Measurements from ENCODE around the gene AKAP3. TPM values are rescaled to one million over a fixed set of nuclear protein-coding genes. Genes with fewer than 3 reads are reported as not detected.
A peak's percentile ranks its signal among the peaks of the same experiment; 100 is the strongest.

The AKAP3 gene
- 0.63 TPM for total RNA-seq
- 1.3 TPM for polyA plus RNA-seq

DNA sequence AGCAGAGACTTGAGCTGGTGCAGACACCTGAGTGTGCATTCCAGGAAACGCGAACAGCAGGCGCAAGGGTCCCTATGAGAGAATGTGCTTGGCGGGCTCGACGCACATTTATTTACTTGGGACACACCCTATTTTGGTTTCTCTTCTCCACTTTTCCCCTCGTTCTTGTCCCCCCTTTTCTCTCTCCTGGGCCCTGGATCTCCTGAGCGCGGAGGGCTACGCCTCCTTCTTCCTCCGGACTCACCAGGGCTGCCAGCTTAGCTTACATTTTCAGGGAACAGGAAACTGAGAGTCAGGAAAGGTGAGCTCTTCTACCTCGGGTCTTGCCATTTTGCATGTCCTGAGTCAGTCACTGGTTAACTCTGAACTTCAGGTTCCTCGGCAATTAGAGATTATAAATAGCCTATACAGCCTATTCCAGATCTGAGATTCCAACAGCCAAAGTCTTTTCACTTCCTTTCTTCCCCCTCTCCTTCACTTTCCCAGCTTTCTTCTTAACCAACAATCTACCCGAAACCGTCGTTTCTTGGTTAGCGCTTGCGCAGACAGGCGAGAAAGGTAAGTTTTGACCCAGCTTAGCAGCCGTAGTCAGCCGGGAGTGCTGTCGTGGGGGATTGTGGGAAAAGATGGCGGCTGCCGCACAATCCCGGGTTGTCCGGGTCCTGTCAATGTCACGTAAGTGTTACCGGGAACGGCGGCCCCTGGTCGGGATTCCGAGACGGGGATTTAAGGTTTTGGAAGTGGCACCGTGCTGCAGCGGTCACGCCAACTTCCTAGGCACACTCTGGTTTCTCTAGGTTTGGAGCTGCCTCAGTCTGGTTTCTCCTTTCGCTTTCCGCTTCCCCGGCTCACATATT lies at the start of gene AKAP3, which contains the start of gene NDUFA9:
AKAP3 (minus strand) TSS at position 551 of the 857 bp plus-strand sequence. CDS start 10,855 bp downstream, outside the sequence.
NDUFA9 (plus strand) TSS at position 614 of the 857 bp plus-strand sequence; CDS start at position 627, 13 bp downstream.
- H3K36me3 ChIP-seq (ENCODE audit: insufficient read depth): no peaks in the 10 kb centered on the region
- H3K4me3 ChIP-seq (ENCODE audit: low read depth, low read length): peak within 1 kb of the TSS; percentile 55
- peak within 1 kb of the TSS; percentile 73 for H3K27ac ChIP-seq (ENCODE audit: low read depth)
- peak; percentile 88 for DNase-seq (ENCODE audit: extremely low spot score)
- WGBS: under 1% methylated on average over 39 of the region's 39 CpGs
- no peaks in the 10 kb centered on the region for H3K4me1 ChIP-seq (ENCODE audit: insufficient read depth)

DNA sequence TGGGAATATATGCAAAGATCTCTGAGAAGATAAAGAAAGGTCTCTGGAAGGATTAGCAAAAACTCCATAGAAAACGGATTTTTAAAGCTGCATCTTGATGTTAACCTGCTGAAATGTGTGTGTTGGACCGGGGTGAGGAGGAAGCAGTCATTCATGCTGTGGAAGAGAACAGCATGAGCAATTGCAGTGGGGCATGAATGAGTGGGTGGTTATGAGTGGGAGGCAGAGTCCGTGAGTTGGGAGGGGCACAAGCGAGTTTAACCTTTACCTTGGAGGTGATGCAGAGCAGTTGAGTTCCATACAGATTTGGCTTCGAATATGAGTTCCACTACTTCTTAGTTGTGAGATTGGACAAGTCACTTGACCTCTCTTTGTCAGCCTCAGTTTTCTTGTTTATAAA lies 41.9 kb upstream of the AKAP3 start:
- WGBS: 98% methylated on average over 5 of the region's 5 CpGs
- peaks cover 3% of the 10 kb centered on the region for H3K36me3 ChIP-seq (ENCODE audit: insufficient read depth)
- H3K27ac ChIP-seq (ENCODE audit: low read depth): no peak overlapping the region

DNA sequence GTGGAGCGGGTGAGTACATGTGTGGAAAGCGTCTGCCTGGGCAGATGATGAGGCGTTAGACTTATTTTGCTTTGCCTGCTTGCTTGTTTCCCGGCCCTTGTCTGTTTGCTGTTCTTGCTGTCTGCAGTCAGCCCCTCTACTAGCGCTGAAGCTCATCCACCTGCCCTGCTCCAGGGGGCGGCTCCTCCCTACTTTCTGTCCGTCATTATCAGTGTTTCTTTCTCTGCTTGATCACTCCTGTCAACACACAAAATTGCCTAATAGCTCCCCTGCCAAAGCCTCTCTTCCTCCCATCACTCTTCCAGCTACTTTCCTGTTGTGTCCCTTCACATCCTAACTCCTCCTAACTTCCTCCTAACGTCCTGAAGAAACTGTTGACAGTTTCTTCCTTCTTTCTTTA lies 36.5 kb upstream of the AKAP3 start:
- WGBS: 87% methylated on average over 8 of the region's 8 CpGs
- DNase-seq (ENCODE audit: extremely low spot score): no peak
- H3K36me3 ChIP-seq (ENCODE audit: insufficient read depth): peaks cover 9% of the 10 kb centered on the region

More for the DNA sequence above, 41.9 kb upstream of the AKAP3 start:
- no peak for DNase-seq (ENCODE audit: extremely low spot score)
- Histone ChIP-seq H3K4me1 (ENCODE audit: insufficient read depth) (no peaks in the 10 kb centered on the region), H3K4me3 (ENCODE audit: low read depth, low read length) (no peak overlapping the region)

DNA sequence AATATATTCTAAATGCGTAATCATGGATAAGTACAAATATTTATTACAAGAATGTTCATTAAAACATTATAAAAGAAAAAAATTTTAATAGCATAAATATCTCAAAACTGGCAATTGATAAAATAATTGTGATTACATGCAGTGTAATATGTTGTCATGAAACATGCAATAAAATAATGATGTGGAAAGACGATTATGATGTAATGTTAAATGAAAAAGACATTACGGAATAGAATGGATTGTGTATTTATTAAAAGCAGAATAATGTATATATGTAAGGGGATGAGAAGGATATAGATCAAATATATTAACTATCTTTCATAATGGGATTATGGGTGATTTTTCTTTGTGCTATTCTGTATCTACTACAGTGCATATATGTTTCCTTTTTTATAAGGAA lies 32.9 kb upstream of the AKAP3 start:
- 84% methylated on average over 3 of the region's 3 CpGs for WGBS
- DNase-seq (ENCODE audit: extremely low spot score): no peak
- Histone ChIP-seq H3K36me3 (ENCODE audit: insufficient read depth) (peaks cover 6% of the 10 kb centered on the region), H3K4me1 (ENCODE audit: insufficient read depth) (no peaks in the 10 kb centered on the region), H3K27ac (ENCODE audit: low read depth) (no peak overlapping the region), H3K4me3 (ENCODE audit: low read depth, low read length) (no peak overlapping the region)

More for the DNA sequence above, 36.5 kb upstream of the AKAP3 start:
- no peaks in the 10 kb centered on the region for H3K4me1 ChIP-seq (ENCODE audit: insufficient read depth)
- H3K27ac ChIP-seq (ENCODE audit: low read depth): no peak overlapping the region
- H3K4me3 ChIP-seq (ENCODE audit: low read depth, low read length): no peak overlapping the region

DNA sequence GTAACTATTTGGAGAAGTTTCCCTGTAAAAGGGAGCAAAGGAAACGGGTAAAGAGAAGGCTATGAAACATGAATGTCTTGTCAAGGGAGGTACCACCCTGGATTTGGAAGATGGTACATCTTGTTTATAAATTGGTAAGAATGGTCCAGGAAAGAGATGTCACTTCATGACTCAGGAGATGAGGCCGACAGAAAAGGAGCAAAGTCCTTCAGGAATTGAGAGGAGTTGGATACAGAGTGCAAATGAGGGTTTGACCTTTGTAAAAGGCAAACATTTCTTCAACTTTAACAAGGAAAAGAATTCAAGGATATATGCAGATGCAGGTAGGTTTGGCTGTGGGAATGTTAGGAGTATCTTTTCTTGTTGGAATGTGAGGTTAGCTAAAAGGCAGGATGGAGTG lies 30.9 kb upstream of the AKAP3 start:
- Histone ChIP-seq H3K4me3 (ENCODE audit: low read depth, low read length) (no peak overlapping the region), H3K4me1 (ENCODE audit: insufficient read depth) (no peaks in the 10 kb centered on the region), H3K36me3 (ENCODE audit: insufficient read depth) (no peaks in the 10 kb centered on the region), H3K27ac (ENCODE audit: low read depth) (no peak overlapping the region)
- WGBS: 89% methylated on average over 2 of the region's 2 CpGs
- DNase-seq (ENCODE audit: extremely low spot score): no peak

DNA sequence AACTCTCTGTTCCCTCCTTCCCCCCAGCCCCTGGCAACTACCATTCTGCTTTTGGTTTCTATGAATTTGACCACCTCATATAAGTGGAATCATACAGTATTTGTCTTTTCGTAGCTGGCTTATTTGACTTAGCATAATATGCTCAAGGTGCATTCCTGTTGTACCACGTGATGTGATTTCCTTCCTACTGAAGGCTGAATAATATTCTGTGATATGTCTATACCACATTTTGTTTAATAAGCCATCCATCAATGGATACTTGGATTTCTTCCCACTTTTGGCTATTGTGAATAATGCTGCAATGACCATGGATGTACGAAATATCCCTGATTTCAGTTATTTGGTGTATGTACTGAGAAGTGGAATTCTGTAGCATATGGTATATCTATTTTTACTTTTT lies 16.4 kb upstream of the AKAP3 start:
- DNase-seq (ENCODE audit: extremely low spot score): no peak
- 95% methylated on average over 3 of the region's 3 CpGs for WGBS
- H3K4me1 ChIP-seq (ENCODE audit: insufficient read depth): no peaks in the 10 kb centered on the region
- peaks cover 14% of the 10 kb centered on the region for H3K36me3 ChIP-seq (ENCODE audit: insufficient read depth)
- H3K27ac ChIP-seq (ENCODE audit: low read depth): no peak overlapping the region
- H3K4me3 ChIP-seq (ENCODE audit: low read depth, low read length): no peak overlapping the region

DNA sequence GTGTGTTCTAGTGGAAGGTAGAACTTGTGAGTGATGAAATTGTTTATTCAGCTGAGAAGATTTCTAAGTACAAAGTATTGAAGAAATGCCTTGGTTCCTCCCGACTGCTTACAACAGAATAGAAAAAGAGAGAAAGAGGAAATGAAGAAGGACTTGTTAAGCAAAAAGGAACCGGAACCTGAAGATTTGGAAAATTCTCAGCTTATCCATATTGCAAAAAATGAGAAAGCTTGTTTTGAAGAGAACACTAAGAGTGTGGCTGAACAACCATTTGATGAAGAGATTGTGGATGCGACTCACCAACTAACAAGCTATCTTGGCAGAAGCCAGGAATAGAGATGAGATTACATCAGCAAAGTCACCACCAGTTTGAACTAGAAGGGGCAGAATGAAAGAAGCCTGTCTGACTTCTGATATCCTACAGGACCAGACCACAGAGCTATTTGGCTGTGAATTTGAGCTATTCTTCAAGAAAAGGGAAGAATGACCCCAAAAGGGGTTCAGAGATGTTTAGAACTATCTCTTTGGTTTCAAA lies 15.2 kb upstream of the AKAP3 start:
- Histone ChIP-seq H3K36me3 (ENCODE audit: insufficient read depth) (peaks cover 12% of the 10 kb centered on the region), H3K27ac (ENCODE audit: low read depth) (no peak overlapping the region), H3K4me3 (ENCODE audit: low read depth, low read length) (no peak overlapping the region), H3K4me1 (ENCODE audit: insufficient read depth) (no peaks in the 10 kb centered on the region)
- DNase-seq (ENCODE audit: extremely low spot score): no peak
- WGBS: 61% methylated on average over 3 of the region's 3 CpGs

DNA sequence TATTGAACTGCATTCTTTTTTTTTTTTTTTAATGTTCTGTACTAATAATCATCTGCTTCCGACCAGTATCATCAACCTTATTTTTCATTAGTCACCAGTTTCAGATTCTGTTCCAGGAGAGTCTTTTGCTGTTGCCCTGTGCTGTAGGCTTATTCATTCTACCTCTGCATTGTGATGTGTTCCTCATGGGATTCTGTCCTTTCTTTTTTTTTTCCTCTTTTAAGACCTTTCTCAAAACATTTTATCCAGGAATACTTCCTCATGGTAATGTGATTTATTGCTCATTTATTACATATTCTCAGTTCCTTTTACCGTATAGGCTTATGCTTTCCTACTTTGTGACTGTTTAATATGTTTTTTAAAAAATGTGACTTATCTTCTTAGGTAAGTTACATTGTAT lies 4.8 kb upstream of the AKAP3 start:
- Histone ChIP-seq H3K4me1 (ENCODE audit: insufficient read depth) (no peaks in the 10 kb centered on the region), H3K27ac (ENCODE audit: low read depth) (no peak overlapping the region), H3K36me3 (ENCODE audit: insufficient read depth) (no peaks in the 10 kb centered on the region), H3K4me3 (ENCODE audit: low read depth, low read length) (no peak overlapping the region)
- 75% methylated on average over 2 of the region's 2 CpGs for WGBS
- no peak for DNase-seq (ENCODE audit: extremely low spot score)

DNA sequence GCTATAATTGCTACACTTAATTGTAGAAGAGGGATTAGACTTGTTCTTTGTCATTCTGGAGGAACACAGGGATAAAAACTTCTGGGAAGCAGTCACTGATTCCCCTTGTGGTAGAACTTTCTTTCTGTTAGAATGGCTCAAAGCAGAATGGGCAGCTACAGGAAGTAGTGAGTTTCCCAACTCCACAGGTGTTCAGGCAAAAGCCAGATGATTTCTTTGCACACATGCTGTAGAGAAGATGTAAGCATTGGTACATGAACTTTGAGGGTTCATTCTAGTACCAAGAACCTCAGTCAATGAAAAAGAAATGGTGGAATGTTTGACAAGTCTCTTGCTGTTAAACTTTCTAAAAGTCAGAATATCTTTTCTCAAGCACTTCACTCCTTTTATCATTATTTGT lies 4.4 kb upstream of the AKAP3 start:
- DNase-seq (ENCODE audit: extremely low spot score): no peak
- no peaks in the 10 kb centered on the region for H3K4me1 ChIP-seq (ENCODE audit: insufficient read depth)
- no peak overlapping the region for H3K27ac ChIP-seq (ENCODE audit: low read depth)
- no peaks in the 10 kb centered on the region for H3K36me3 ChIP-seq (ENCODE audit: insufficient read depth)
- no peak overlapping the region for H3K4me3 ChIP-seq (ENCODE audit: low read depth, low read length)

DNA sequence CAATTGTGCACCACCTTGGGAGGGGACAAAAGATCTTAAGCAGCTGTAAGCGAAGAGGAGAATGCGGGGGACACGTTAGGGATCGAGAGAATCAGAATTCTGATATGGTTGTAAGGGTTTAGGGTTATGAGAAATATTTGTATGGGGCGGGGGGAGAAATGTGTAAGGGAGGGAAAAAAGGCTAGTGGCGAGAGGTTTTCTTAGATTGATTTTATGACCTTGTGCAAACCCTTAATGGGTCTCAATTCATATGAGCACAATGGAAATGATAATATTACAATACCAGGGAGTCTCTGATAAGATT lies 459 bp upstream of the AKAP3 start:
- Histone ChIP-seq H3K4me1 (ENCODE audit: insufficient read depth) (no peaks in the 10 kb centered on the region), H3K36me3 (ENCODE audit: insufficient read depth) (no peaks in the 10 kb centered on the region), H3K4me3 (ENCODE audit: low read depth, low read length) (peak overlapping the region; percentile 55), H3K27ac (ENCODE audit: low read depth) (peak overlapping the region; percentile 53)
- DNase-seq (ENCODE audit: extremely low spot score): no peak
- under 1% methylated on average over 6 of the region's 6 CpGs for WGBS

DNA sequence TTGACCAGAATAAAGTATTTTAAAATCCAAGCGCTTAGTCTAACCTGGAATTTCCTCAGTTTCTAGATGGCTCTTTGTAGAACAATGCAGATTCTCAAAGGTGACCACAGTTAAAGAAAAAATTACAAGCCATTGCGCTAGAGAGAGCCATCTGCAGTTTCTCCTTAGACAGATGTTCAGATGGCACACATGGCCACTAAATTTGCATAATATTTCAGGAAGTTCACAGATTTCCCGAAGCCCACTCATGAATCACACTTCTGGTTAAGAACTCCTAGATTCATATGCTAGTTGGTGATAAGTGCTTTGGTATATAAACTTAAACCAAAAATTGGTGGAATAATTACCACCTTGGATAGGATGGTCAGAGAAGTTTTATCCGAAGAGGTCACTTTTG lies 749 bp downstream of the AKAP3 start:
- no peak overlapping the region for H3K27ac ChIP-seq (ENCODE audit: low read depth)
- H3K4me1 ChIP-seq (ENCODE audit: insufficient read depth): no peaks in the 10 kb centered on the region
- 34% methylated on average over 4 of the region's 4 CpGs for WGBS
- peak overlapping the region; percentile 55 for H3K4me3 ChIP-seq (ENCODE audit: low read depth, low read length)
- H3K36me3 ChIP-seq (ENCODE audit: insufficient read depth): no peaks in the 10 kb centered on the region
- DNase-seq (ENCODE audit: extremely low spot score): no peak

DNA sequence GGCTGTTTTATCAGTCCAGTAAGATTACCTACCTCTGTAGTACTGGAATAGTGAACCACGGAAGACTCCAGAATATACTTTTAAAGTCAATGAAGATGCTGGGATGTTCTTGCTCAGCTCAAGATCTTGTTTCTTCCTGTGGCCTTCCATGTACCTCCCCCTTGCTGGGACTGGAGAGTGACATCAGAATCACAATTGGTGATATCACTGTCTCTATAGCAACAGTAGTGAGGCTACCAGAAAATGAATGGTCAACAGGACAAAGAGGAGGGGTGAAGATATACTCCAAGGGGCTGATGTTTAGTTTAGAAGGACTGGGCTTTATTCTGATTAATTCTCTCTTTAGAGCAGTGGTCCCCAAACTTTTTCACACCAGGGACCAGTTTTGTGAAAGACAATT lies 3.8 kb downstream of the AKAP3 start:
- Histone ChIP-seq H3K27ac (ENCODE audit: low read depth) (no peak overlapping the region), H3K36me3 (ENCODE audit: insufficient read depth) (no peaks in the 10 kb centered on the region), H3K4me3 (ENCODE audit: low read depth, low read length) (no peak overlapping the region), H3K4me1 (ENCODE audit: insufficient read depth) (no peaks in the 10 kb centered on the region)
- 93% methylated on average over 1 of the region's 1 CpG for WGBS
- no peak for DNase-seq (ENCODE audit: extremely low spot score)

DNA sequence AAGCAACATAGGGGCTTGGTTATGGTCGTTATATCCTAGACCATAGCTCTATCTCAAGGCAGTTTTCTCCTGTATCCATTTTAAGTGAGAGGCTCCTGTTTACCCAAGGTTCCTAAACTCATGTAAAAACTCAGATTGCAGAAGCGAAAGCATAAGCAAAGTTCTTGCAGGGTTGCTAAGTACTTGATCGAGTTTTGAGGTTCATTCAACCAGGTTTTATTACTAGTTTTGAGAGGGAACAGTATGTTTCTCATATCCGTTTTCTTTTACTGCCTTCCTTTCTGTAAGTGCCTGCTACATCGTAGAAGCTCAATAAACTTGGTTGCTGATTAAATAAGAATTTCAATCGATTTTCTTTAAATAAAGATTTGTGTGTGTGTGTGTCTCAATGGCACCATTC lies 5.1 kb downstream of the AKAP3 start:
- Histone ChIP-seq H3K36me3 (ENCODE audit: insufficient read depth) (no peaks in the 10 kb centered on the region), H3K4me3 (ENCODE audit: low read depth, low read length) (no peak overlapping the region), H3K27ac (ENCODE audit: low read depth) (no peak overlapping the region), H3K4me1 (ENCODE audit: insufficient read depth) (no peaks in the 10 kb centered on the region)
- 83% methylated on average over 6 of the region's 6 CpGs for WGBS
- DNase-seq (ENCODE audit: extremely low spot score): no peak

DNA sequence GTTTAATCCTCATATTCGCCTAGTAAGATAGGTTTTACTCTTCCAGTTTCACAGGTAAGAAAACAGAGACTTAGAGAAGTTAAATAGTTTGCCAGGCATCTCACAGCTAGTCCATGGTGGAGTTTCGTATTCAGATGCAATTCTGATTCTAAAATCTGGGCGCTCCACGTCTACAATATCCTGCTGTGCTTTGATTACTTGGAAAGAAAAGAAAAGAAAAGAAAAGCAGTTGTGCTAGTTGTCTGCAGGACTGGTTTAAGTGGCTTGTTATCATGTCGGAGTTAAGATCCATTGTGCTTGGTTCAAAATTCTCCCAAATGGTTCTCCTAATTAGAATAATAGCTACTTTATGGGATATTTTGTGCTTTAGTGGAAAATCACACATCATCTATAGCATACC lies 18.6 kb downstream of the AKAP3 start:
- no peak for DNase-seq (ENCODE audit: extremely low spot score)
- WGBS: 53% methylated on average over 5 of the region's 5 CpGs
- Histone ChIP-seq H3K4me1 (ENCODE audit: insufficient read depth) (no peaks in the 10 kb centered on the region), H3K36me3 (ENCODE audit: insufficient read depth) (no peaks in the 10 kb centered on the region), H3K4me3 (ENCODE audit: low read depth, low read length) (no peak overlapping the region), H3K27ac (ENCODE audit: low read depth) (no peak overlapping the region)
